GM12878 (cell line): Measurements from ENCODE around the gene USF1. TPM values are rescaled to one million over a fixed set of nuclear protein-coding genes. Genes with fewer than 3 reads are reported as not detected.

Source experiments
- ATAC-seq: fragments of 200-7000 bp; cut with Tn5 transposase; 3 replicates; pipeline ENCODE4 v1.9.1; 2020; ENCODE audit warnings: mild to moderate bottlenecking, moderate library complexity
- BruUV-seq: library from RNA; stranded (reverse); fragments of 400-500 nt; replicated peaks from 2 replicates; lab custom pipeline; 2021; lab: Mats Ljungman, UMichigan
- CTCF ChIA-PET: fragments of 300-600 bp; sonication (Branson Sonifier 250); formaldehyde crosslinking; extraction: SDS; loops from one replicate; lab custom pipeline; 2021; ENCODE audit warnings: inconsistent platforms; lab: Yijun Ruan, JAX
- POLR2A ChIA-PET: fragments of 350-600 bp; formaldehyde crosslinking; extraction: SDS; loops from one replicate; lab custom pipeline; 2021; ENCODE audit warnings: inconsistent platforms; lab: Charles Lee
- RAD21 ChIA-PET: fragments of 300-600 bp; sonication (Branson Sonifier 250); formaldehyde crosslinking; loops from one replicate; lab custom pipeline; 2023; ENCODE audit warnings: antibody characterized with exemption; ENCODE audit not compliant: unreplicated experiment; lab: Charles Lee
- SMC1A ChIA-PET: fragments of 300-600 bp; sonication (Branson Sonifier 250); formaldehyde crosslinking; loops from one replicate; lab custom pipeline; 2023; ENCODE audit not compliant: unreplicated experiment, uncharacterized antibody; lab: Charles Lee
- DNase-seq: peaks from one replicate; pipeline ENCODE4 v3.0.0-alpha.2; 2011; ENCODE audit warnings: low read depth, low spot score
- FAIRE-seq: peaks from 3 replicates; lab custom pipeline; 2011; peaks lifted over from hg19 to GRCh38; lab: Jason Lieb, UNC
- H2AFZ ChIP-seq: 2 replicates; pipeline ENCODE4 v1.6.0; 2011; ENCODE audit warnings: low read depth, low read length, control low read depth; ENCODE audit not compliant: control insufficient read depth
- H3K27ac ChIP-seq: 2 replicates; pipeline ENCODE4 v1.5.1; 2011; ENCODE audit warnings: control low read depth; ENCODE audit not compliant: control insufficient read depth, insufficient read depth
- H3K27me3 ChIP-seq, 2 experiments: replicated peaks in 1 of 2; 2 replicates each; pipeline versions ENCODE4 v1.6.0 to v1.6.1; 2011; ENCODE audit warnings: low read length in 1 of 2; ENCODE audit not compliant: control insufficient read depth in 2 of 2, insufficient read depth in 2 of 2
- H3K36me3 ChIP-seq, 2 experiments: 2 replicates each; pipeline ENCODE4 v1.5.1; 2011; ENCODE audit warnings: low read length in 1 of 2; ENCODE audit not compliant: control insufficient read depth in 2 of 2, insufficient read depth in 2 of 2
- H3K4me1 ChIP-seq: 2 replicates; pipeline ENCODE4 v1.6.1; 2011; ENCODE audit warnings: mild to moderate bottlenecking, low read length, moderate library complexity, mixed read lengths; ENCODE audit not compliant: control insufficient read depth, insufficient read depth
- H3K4me2 ChIP-seq: 2 replicates; pipeline ENCODE4 v1.6.0; 2011; ENCODE audit warnings: control low read depth; ENCODE audit not compliant: control insufficient read depth, insufficient read depth
- H3K4me3 ChIP-seq: fragments of 200-600 bp; sonication (generic); 2 replicates; pipeline ENCODE4 v1.5.1; 2016
- H3K79me2 ChIP-seq: 2 replicates; pipeline ENCODE4 v1.6.0; 2011; ENCODE audit warnings: low read length; ENCODE audit not compliant: control insufficient read depth, insufficient read depth
- H3K9ac ChIP-seq: 2 replicates; pipeline ENCODE4 v1.8.0; 2011; ENCODE audit warnings: low read length, control low read depth, mixed read lengths; ENCODE audit not compliant: control insufficient read depth, insufficient read depth
- H3K9me3 ChIP-seq: replicated peaks from 3 replicates; pipeline ENCODE4 v1.5.1; 2011; ENCODE audit warnings: mild to moderate bottlenecking, low read length; ENCODE audit not compliant: control insufficient read depth, insufficient read depth
- H4K20me1 ChIP-seq: 2 replicates; pipeline ENCODE4 v1.6.0; 2011; ENCODE audit not compliant: control insufficient read depth, insufficient read depth
- BCLAF1 ChIP-seq: fragments of 450-650 bp; IDR thresholded peaks from 2 replicates; pipeline ENCODE4 v1.6.1; 2017; ENCODE audit warnings: antibody characterized with exemption, mild to moderate bottlenecking, moderate library complexity
- BHLHE40 ChIP-seq, 2 experiments: fragments of 450-650 bp in 1 of 2; IDR thresholded peaks; 2 replicates each; pipeline ENCODE4 v1.6.1; 2011 to 2017; ENCODE audit warnings: low read depth in 2 of 2, borderline replicate concordance in 1 of 2, improper control_type of control experiment in 1 of 2, low read length in 1 of 2, mild to moderate bottlenecking in 1 of 2
- DPF2 ChIP-seq: fragments of 450-650 bp; IDR thresholded peaks from 2 replicates; pipeline ENCODE4 v1.6.1; 2017; ENCODE audit warnings: mild to moderate bottlenecking
- EZH2 ChIP-seq: IDR thresholded peaks from 2 replicates; pipeline ENCODE4 v1.6.1; 2012; ENCODE audit warnings: low read depth, mild to moderate bottlenecking, control low read depth, inconsistent platforms, low read length, borderline replicate concordance; ENCODE audit not compliant: control insufficient read depth
- MYB ChIP-seq: fragments of 150-350 bp; IDR thresholded peaks from 2 replicates; pipeline ENCODE4 v1.6.1; 2014; ENCODE audit warnings: mild to moderate bottlenecking, low read depth, low read length, borderline replicate concordance
- NFYB ChIP-seq: IDR thresholded peaks from 2 replicates; pipeline ENCODE4 v1.6.1; 2011; ENCODE audit warnings: low read depth, mild to moderate bottlenecking, low read length, improper control_type of control experiment, moderate library complexity; ENCODE audit not compliant: insufficient read depth
- NR2C1 ChIP-seq: fragments of 450-650 bp; IDR thresholded peaks from 2 replicates; pipeline ENCODE4 v1.6.1; 2017; ENCODE audit warnings: antibody characterized with exemption, mild to moderate bottlenecking, moderate library complexity
- NRF1 ChIP-seq: conservative IDR thresholded peaks from 2 replicates; pipeline ENCODE4 v1.6.1; 2011; ENCODE audit warnings: mild to moderate bottlenecking, low read depth, low read length, improper control_type of control experiment
- PML ChIP-seq: IDR thresholded peaks from 2 replicates; pipeline ENCODE4 v1.6.1; 2012; ENCODE audit warnings: low read length, inconsistent platforms
- RUNX3 ChIP-seq: IDR thresholded peaks from 2 replicates; pipeline ENCODE4 v1.6.1; 2012; ENCODE audit warnings: low read length, inconsistent platforms
- SIN3A ChIP-seq: IDR thresholded peaks from 2 replicates; pipeline ENCODE4 v1.6.1; 2012; ENCODE audit warnings: low read depth, low read length, improper control_type of control experiment
- YBX1 ChIP-seq: fragments of 450-650 bp; IDR thresholded peaks from 2 replicates; pipeline ENCODE4 v1.6.1; 2016; ENCODE audit warnings: antibody characterized with exemption
- ZNF217 ChIP-seq: fragments of 450-650 bp; IDR thresholded peaks from 2 replicates; pipeline ENCODE4 v1.6.1; 2017; ENCODE audit warnings: antibody characterized with exemption, mild to moderate bottlenecking
- ZNF687 ChIP-seq: fragments of 450-650 bp; IDR thresholded peaks from 2 replicates; pipeline ENCODE4 v1.6.1; 2017; ENCODE audit warnings: mild to moderate bottlenecking, moderate library complexity
- ZSCAN29 ChIP-seq: fragments of 450-650 bp; IDR thresholded peaks from 2 replicates; pipeline ENCODE4 v1.6.1; 2017; ENCODE audit warnings: mild to moderate bottlenecking, moderate library complexity
- WGBS: methylation state at CpG from one replicate; pipeline ENCODE4 v1.1.6; 2016; ENCODE audit warnings: low lambda C conversion rate; ENCODE audit not compliant: insufficient replicate concordance, insufficient coverage; ENCODE audit errors: missing lambda C conversion rate; 5-methylcytosine and 5-hydroxymethylcytosine counted together
- in situ Hi-C: fragments of 300-500 bp; cut with MboI; formaldehyde crosslinking; loops from 9 replicates; pipeline ENCODE4 v1.14.3; 2018; ENCODE audit warnings: mixed read lengths
- intact Hi-C: fragments of 100-400 bp; cut with micrococcal nuclease; formaldehyde crosslinking; loops from one replicate; pipeline ENCODE4 v1.14.2; 2022; ENCODE audit not compliant: unreplicated experiment
- polyA plus RNA-seq, 11 experiments: library from polyadenylated mRNA; depleted of rRNA in 4 of 11; unstranded in 6 of 11; stranded (reverse) in 5 of 11; fragments of >200 nt; fragmentation: Nextera tagmentation in 4 of 11; fragmentation: Illumina TruSeq in 1 of 11; extraction: Ambion mirVana in 4 of 11; extraction: Trizol in 1 of 11; gene quantifications; 1 replicate in 1 of 11; 2 replicates in 10 of 11; pipeline versions ENCODE4 v1.2.1 to v1.2.3, GENCODE V29; 2011 to 2016; ENCODE audit warnings: inconsistent platforms in 2 of 11, missing spikeins in 2 of 11, low read depth in 1 of 11
- total RNA-seq, 4 experiments: library from RNA; depleted of rRNA in 3 of 4; stranded (reverse); fragments of >200 nt in 3 of 4; fragmentation: Illumina TruSeq in 1 of 4; extraction: Trizol in 1 of 4; gene quantifications; 2 replicates each; pipeline versions ENCODE4 v1.2.1 to v1.2.3, GENCODE V29; 2013 to 2021
- TF ChIP-seq, protein P1 (sequence below): IDR thresholded peaks from 2 replicates; pipeline ENCODE4 v1.6.1; 2012; ENCODE audit warnings: mild to moderate bottlenecking, low read depth, low read length

The USF1 gene
- total and polyA plus RNA-seq, 10 of the 15 experiments (the other 5 are each of a cell fraction or from before 2014, with no cell fraction given): 9.4 to 92.1 (median 53.5) TPM

GRCh38 chr1:161091093-161091492 lies 45.3 kb upstream of the USF1 start:
- Histone ChIP-seq H3K9me3 (no peaks in the 10 kb centered on the region), H3K36me3 (no peaks in the 10 kb centered on the region), H3K4me2 (no peak overlapping the region), H3K27ac (no peak overlapping the region), H3K4me3 (no peak overlapping the region), H4K20me1 (no peaks in the 10 kb centered on the region), H3K79me2 (no peaks in the 10 kb centered on the region), H3K27me3 (no peaks in the 10 kb centered on the region), H3K9ac (no peak overlapping the region), H3K4me1 (peaks cover 17% of the 10 kb centered on the region), H2AFZ (no peak overlapping the region)
- no peak for FAIRE-seq
- ChIA-PET SMC1A (no interaction called here), RAD21 (interaction anchor here (1.1 kb wide), 1 partner anchor 21 kb away, joined by 3 read pairs; the partner anchor contains the start of gene ARHGAP30), CTCF (no interaction called here), POLR2A (no interaction called here)
- in situ Hi-C loops: no loop called here
- intact Hi-C loops: no loop called here
- WGBS: 82% methylated on average over 5 of the region's 5 CpGs
- ATAC-seq: no peak
- no TSS peak for BruUV-seq
- no peak for DNase-seq
- TF ChIP-seq NFYB (no peak), RUNX3 (no peak), YBX1 (no peak), SIN3A (no peak), BHLHE40 (IDR thresholded peaks at IDR 0.05; ENCODE audit: borderline replicate concordance in 1 of 2, low read depth in 2 of 2, low read length in 1 of 2) (no peak), ZSCAN29 (no peak), DPF2 (no peak), ZNF217 (no peak), NRF1 (no peak), MYB (no peak), EZH2 (no peak), ZNF687 (no peak), PML (no peak), BCLAF1 (no peak), NR2C1 (no peak)
- TF ChIP-seq, protein P1, sequence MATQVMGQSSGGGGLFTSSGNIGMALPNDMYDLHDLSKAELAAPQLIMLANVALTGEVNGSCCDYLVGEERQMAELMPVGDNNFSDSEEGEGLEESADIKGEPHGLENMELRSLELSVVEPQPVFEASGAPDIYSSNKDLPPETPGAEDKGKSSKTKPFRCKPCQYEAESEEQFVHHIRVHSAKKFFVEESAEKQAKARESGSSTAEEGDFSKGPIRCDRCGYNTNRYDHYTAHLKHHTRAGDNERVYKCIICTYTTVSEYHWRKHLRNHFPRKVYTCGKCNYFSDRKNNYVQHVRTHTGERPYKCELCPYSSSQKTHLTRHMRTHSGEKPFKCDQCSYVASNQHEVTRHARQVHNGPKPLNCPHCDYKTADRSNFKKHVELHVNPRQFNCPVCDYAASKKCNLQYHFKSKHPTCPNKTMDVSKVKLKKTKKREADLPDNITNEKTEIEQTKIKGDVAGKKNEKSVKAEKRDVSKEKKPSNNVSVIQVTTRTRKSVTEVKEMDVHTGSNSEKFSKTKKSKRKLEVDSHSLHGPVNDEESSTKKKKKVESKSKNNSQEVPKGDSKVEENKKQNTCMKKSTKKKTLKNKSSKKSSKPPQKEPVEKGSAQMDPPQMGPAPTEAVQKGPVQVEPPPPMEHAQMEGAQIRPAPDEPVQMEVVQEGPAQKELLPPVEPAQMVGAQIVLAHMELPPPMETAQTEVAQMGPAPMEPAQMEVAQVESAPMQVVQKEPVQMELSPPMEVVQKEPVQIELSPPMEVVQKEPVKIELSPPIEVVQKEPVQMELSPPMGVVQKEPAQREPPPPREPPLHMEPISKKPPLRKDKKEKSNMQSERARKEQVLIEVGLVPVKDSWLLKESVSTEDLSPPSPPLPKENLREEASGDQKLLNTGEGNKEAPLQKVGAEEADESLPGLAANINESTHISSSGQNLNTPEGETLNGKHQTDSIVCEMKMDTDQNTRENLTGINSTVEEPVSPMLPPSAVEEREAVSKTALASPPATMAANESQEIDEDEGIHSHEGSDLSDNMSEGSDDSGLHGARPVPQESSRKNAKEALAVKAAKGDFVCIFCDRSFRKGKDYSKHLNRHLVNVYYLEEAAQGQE: no peak
